Stimulated activated CD8-positive, alpha-beta memory T cell treated with anti-CD3 and anti-CD28 coated beads, Interleukin-12 subunit alpha, Interleukin-12 subunit beta, amount 100 ng/mL, for 1 hour (primary cell): ENCODE results near the gene RRP12.
"Not testable (repeated sequence)": the region's sequence is repeated elsewhere in the genome, so short reads cannot be mapped to it uniquely, and the experiment has no call there.

Source experiments
- DNase-seq: peaks from one replicate; pipeline ENCODE4 v3.0.0-alpha.2; 2020; ENCODE audit warnings: low read depth

The RRP12 gene

DNA sequence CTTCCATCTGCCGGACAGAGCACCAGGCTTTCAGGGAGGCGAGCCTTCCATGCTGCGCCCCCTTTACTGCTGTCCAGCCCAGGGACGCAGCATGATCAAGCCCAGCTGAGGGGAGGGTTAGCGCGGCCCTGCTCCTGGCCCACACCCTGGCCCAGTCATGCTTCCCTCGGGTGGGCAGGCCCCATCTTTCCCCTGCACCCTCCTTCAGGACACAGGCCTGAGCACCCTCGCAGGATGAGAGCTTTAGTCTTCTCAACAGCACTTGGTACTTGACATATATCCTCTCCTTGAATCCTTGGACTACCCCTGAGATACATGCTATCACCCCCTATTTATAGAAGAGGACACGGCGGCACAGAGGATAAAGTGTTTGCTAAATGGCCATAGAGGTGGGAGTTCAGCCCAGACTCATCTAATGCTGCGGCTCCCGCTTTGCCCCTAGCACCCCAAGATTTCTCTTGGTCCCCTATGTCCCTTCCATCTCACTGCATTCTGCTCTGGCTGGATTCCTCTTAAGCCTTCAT is 34.0 kb downstream of the RRP12 start:
- DNase-seq, result no peak

GRCh38 chr10:97366572-97366971 is 34.6 kb downstream of the RRP12 start:
- DNase-seq, result no peak

DNA sequence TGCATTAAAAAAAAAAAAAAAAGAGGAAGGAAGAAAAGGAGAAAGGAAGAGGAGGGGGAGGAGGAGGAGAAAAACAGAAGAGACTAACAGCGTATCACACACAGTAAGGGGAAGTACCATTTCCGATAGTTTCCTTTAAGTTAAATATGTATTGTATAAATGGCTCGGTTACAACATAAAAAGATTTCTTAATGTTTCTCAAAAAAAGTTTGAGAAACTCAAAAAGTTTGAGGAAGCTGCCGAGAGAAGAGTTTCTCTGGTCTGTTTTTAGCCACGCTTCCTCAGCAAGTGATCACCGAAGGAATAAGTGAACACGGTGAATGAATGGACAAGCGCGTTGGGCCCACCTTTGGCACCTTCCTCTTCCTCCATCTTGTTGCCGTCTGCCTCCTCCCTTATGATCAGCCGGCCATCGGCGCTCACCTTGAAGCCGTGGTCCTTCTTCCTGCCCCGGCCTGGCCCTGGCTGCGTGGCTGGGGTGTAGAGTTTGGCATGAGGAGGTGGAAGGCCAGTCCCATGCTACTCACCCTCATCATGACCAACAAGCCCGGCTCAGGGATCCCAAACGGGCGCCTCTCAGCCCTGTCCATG is 35.3 kb downstream of the RRP12 start:
- DNase-seq, result no peak

DNA sequence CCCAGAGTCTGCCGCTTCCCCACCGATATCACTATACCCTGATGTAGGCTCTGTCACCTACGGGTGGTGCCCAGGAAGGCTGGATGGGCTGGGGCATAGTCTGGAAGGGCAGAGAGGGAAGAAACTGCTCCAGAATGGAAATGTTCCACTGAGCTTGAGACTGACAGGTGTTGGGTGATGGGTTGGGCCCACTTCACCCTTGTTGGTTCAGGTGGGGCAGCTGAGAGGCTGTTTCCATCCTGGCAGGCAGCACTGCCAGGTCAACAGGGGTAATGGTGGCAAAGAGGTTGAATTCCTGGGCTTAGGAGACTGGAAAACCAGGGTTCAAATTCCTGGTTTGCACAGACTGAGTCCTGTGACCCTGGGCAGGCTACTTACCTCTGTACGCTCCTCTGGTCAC is 38.1 kb downstream of the RRP12 start:
- no peak for DNase-seq

GRCh38 chr10:97362310-97363033 is 38.7 kb downstream of the RRP12 start:
- DNase-seq, result no peak

GRCh38 chr10:97361537-97361901 is 39.6 kb downstream of the RRP12 start:
- DNase-seq, result no peak

DNA sequence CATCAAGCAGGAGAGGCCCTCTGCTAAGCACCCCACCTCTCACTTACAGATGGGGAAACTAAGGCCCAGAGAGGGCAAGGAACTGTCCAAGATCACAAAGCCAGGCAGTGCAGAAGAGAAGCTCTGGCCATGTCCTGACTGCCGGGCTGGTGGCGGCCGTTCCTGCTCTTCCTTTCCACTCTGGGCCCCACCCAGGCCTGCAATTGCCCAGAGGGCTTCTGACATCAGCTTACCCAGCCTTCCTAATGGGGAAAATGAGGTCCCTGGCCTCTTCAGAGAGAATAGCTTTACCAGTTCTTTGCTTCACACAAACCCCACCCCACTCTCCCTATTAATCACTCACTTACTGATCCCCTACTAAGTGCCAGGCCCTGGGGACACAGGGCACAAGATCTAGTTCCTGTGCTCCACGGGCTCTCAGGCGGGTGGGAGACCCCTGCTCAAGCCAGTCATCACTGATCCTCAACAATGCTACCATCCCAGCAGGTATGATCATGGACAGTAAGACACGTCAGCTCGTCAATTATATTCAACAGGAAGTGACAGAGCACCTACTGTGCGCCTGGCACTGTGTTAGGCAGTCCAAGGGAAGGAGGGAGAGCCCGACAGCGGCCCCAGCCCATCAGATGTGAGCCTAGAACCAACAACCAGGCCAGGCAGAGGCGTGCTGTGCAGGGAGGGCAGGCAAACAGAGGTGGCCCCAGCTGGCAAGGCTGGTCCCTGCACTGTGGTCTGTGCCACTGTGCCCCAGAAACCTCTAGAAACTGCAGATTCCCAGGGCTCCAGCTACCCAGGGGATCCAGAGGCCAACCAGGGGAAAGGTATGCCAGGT is 40.2 kb downstream of the RRP12 start:
- DNase-seq, result no peak

DNA sequence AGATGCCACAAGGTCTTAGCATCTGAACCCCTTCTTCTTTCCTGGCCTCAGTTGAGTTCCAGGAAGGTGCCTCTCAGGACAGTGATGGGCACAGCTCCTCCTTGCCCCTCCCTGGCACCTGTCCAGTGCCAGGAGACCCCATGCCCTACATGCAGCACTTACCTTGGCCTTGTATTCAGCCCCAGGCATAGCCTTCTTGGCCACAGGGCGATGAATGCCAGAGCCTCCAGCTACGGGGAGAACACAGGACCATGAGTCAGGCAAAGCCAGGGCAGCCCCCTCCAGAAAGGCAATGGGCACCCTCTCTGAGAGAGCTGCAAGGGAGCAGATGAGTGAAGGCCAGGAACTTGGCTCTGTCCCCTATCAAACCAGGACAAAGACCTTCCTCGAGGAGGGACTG is 42.4 kb downstream of the RRP12 start:
- DNase-seq, result no peak

GRCh38 chr10:97358349-97358748 is 42.8 kb downstream of the RRP12 start:
- DNase-seq, result no peak

GRCh38 chr10:97356918-97357317 is 44.2 kb downstream of the RRP12 start:
- DNase-seq, result no peak

DNA sequence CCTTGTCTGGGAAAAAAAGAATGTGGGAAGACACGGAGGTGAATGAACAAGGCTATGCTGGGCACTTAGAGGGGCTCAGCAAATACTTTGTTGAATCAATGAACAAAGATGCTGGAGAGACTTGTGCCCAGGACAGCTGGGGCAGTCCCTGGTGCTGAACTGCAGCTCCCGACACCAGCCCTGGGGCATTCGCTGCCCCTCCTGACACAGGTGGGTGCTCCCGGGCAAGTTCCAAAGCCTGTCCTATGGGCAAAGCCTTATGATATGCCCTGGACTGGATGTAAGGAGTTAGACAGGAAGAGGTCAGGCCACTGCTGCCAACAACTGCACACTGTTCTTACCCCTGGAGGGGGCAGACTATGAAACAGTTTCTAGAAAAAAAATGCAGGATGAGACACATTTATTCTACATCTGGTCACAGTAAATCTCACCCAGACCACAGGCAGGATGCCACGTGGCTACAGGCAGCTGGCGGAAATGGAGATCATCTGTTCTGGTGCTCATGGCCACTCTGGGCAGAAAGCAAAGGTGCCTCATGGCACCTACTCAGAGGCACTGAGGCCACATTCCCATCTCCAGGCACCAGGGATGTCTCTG is 44.7 kb downstream of the RRP12 start:
- DNase-seq, result no peak

GRCh38 chr10:97355571-97355975 is 45.6 kb downstream of the RRP12 start:
- no peak for DNase-seq

DNA sequence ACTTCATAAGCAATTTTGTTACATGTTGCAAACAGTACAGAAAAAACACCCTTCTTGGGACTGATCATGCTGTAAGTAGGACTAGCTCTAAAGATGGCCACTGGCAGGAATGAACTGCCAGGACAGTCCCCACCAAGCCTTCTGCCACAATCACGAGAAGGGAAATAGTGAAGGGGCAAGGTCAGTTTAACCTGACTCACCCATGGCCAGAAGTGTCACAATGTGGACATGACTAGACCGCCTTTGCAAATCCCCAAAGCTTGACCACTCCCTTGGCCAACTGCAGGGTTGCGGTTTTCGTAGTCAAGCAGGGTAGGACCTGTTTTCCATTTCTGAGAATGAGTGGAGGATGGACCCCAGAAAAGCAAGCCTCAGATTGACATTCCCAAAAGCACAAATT is 47.2 kb downstream of the RRP12 start:
- DNase-seq, result no peak

- DNase-seq, result no peak
Observed at GRCh38 chr10:97349752-97350513, 51.2 kb downstream of the RRP12 start.

GRCh38 chr10:97347317-97347716 is 53.8 kb downstream of the RRP12 start:
- no peak for DNase-seq

DNA sequence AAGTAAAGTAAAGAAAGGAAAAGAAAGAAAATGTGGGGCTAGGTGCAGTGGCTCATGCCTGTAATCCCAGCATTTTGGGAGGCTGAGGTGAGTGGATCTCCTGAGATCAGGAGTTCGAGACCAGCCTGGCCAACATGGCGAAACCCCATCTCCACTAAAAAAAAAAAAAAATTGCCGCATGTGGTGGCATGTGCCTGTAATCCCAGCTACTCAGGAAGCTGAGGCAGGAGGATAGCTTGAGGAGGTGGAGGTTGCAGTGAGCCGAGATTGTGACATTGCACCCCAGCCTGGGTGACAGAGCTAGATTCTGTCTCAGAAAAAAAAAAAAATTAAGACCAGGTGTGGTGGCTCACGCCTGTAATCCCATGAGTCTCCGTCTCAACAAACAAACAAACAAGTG is 57.5 kb downstream of the RRP12 start:
- DNase-seq, result not testable (repeated sequence)

GRCh38 chr10:97341416-97341815 is 59.7 kb downstream of the RRP12 start:
- DNase-seq, result no peak

- no peak for DNase-seq
Observed at GRCh38 chr10:97338041-97338440, 63.1 kb downstream of the RRP12 start.

- no peak for DNase-seq
Observed at GRCh38 chr10:97336942-97337831, 64.0 kb downstream of the RRP12 start.

DNA sequence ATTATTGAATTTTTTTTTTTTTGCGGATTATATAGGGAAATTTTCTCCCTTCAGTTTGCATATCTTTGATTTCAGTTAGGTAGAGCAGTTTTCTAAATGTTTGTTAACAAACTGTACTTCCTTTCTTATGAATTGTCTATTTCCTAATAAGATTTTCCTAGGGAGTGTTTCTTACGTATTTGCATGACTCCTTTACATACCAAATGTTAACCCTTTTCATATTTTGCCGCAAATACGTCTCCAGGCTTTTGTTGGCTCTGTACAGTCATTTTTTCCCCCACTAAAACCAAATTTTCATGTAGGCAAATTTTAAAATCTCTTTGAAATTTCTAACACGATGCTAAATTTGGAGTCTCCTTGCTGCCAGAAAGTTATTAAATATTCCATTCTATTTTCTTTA is 64.7 kb downstream of the RRP12 start:
- DNase-seq, result no peak

GRCh38 chr10:97336006-97336405 is 65.1 kb downstream of the RRP12 start:
- DNase-seq, result no peak
